H9 (cell line): ENCODE measurements around the gene RGL1. TPM values are rescaled to one million over a fixed set of nuclear protein-coding genes. Genes with fewer than 3 reads are reported as not detected.

ENCODE experiments used
- DNase-seq: peaks from one replicate; pipeline ENCODE4 v3.0.0-alpha.2; 2017
- H2AFZ ChIP-seq: one replicate; pipeline ENCODE4 v1.6.1; 2013; ENCODE audit warnings: mild to moderate bottlenecking, low read length, control low read depth, moderate library complexity
- H2AK5ac ChIP-seq: 2 replicates; pipeline ENCODE4 v1.6.1; 2013; ENCODE audit warnings: low read length, control low read depth, mixed read lengths; ENCODE audit not compliant: insufficient read length
- H2BK120ac ChIP-seq: one replicate; pipeline ENCODE4 v1.6.1; 2013; ENCODE audit warnings: low read depth, mild to moderate bottlenecking, low read length, control low read depth, inconsistent platforms; ENCODE audit not compliant: poor library complexity, severe bottlenecking
- H2BK12ac ChIP-seq: 2 replicates; pipeline ENCODE4 v1.6.1; 2013; ENCODE audit warnings: low read length, control low read depth, mixed read lengths, low read depth; ENCODE audit not compliant: insufficient read length
- H2BK15ac ChIP-seq: 2 replicates; pipeline ENCODE4 v1.6.1; 2013; ENCODE audit warnings: low read depth, low read length, control low read depth
- H2BK20ac ChIP-seq: one replicate; pipeline ENCODE4 v1.6.1; 2013; ENCODE audit warnings: low read depth, mild to moderate bottlenecking, low read length, control low read depth, inconsistent platforms; ENCODE audit not compliant: poor library complexity, severe bottlenecking
- H2BK5ac ChIP-seq: 2 replicates; pipeline ENCODE4 v1.6.1; 2013; ENCODE audit warnings: low read length, control low read depth, mixed read lengths; ENCODE audit not compliant: insufficient read length
- H3K14ac ChIP-seq: 2 replicates; pipeline ENCODE4 v1.6.1; 2013; ENCODE audit warnings: low read length, control low read depth; ENCODE audit not compliant: insufficient read depth
- H3K18ac ChIP-seq: 2 replicates; pipeline ENCODE4 v1.6.1; 2013; ENCODE audit warnings: low read depth, mild to moderate bottlenecking, mixed read lengths, low read length, control low read depth; ENCODE audit not compliant: insufficient read length
- H3K23ac ChIP-seq: 2 replicates; pipeline ENCODE4 v1.6.1; 2013; ENCODE audit warnings: low read length, control low read depth, mixed read lengths, low read depth; ENCODE audit not compliant: insufficient read length
- H3K23me2 ChIP-seq: 2 replicates; pipeline ENCODE4 v1.6.1; 2013; ENCODE audit warnings: low read depth, mild to moderate bottlenecking, mixed read lengths, low read length, control low read depth; ENCODE audit not compliant: insufficient read length, poor library complexity, severe bottlenecking
- H3K27ac ChIP-seq: 2 replicates; pipeline ENCODE4 v1.5.1; 2013; ENCODE audit warnings: low read length, control low read depth, mixed read lengths, low read depth; ENCODE audit not compliant: insufficient read length
- H3K27me3 ChIP-seq: 2 replicates; pipeline ENCODE4 v1.6.1; 2013; ENCODE audit warnings: low read length, control low read depth, inconsistent platforms; ENCODE audit not compliant: insufficient read depth
- H3K4ac ChIP-seq: 2 replicates; pipeline ENCODE4 v1.6.1; 2013; ENCODE audit warnings: low read depth, mild to moderate bottlenecking, control low read depth, inconsistent platforms, low read length, moderate library complexity
- H3K4me1 ChIP-seq: 2 replicates; pipeline ENCODE4 v1.6.1; 2013; ENCODE audit warnings: low read length, control low read depth, inconsistent platforms; ENCODE audit not compliant: insufficient read depth
- H3K4me2 ChIP-seq: 2 replicates; pipeline ENCODE4 v1.6.1; 2013; ENCODE audit warnings: low read length, control low read depth, mixed read lengths; ENCODE audit not compliant: insufficient read length, insufficient read depth
- H3K56ac ChIP-seq: 2 replicates; pipeline ENCODE4 v1.6.1; 2013; ENCODE audit warnings: low read depth, mild to moderate bottlenecking, mixed read lengths, low read length, control low read depth; ENCODE audit not compliant: insufficient read length
- H3K79me1 ChIP-seq: 2 replicates; pipeline ENCODE4 v1.6.1; 2013; ENCODE audit warnings: low read depth, mild to moderate bottlenecking, moderate library complexity, low read length, control low read depth, inconsistent platforms; ENCODE audit not compliant: insufficient read depth, poor library complexity, severe bottlenecking
- H3K79me2 ChIP-seq: 2 replicates; pipeline ENCODE4 v1.6.1; 2013; ENCODE audit warnings: low read length, control low read depth, inconsistent platforms; ENCODE audit not compliant: insufficient read depth
- H3K9ac ChIP-seq: 2 replicates; pipeline ENCODE4 v1.6.1; 2013; ENCODE audit warnings: low read length, control low read depth, mixed read lengths; ENCODE audit not compliant: insufficient read length; ENCODE audit errors: extremely low read depth
- H3K9me3 ChIP-seq: one replicate; pipeline ENCODE4 v1.6.1; 2013; ENCODE audit warnings: low read depth, low read length, inconsistent platforms; ENCODE audit not compliant: control insufficient read depth
- H3T11ph ChIP-seq: one replicate; pipeline ENCODE4 v1.6.1; 2013; ENCODE audit warnings: mild to moderate bottlenecking, low read length, control low read depth, inconsistent platforms
- H4K20me1 ChIP-seq: one replicate; pipeline ENCODE4 v1.6.1; 2013; ENCODE audit not compliant: control insufficient read depth, insufficient read length, insufficient read depth
- H4K5ac ChIP-seq: 2 replicates; pipeline ENCODE4 v1.6.1; 2013; ENCODE audit warnings: low read depth, mild to moderate bottlenecking, mixed read lengths, low read length, control low read depth; ENCODE audit not compliant: insufficient read length
- H4K8ac ChIP-seq: replicated peaks from 2 replicates; pipeline ENCODE4 v1.6.1; 2013; ENCODE audit warnings: low read length, control low read depth, mixed read lengths, low read depth; ENCODE audit not compliant: insufficient read length
- H4K91ac ChIP-seq: 2 replicates; pipeline ENCODE4 v1.6.1; 2013; ENCODE audit warnings: low read depth, mild to moderate bottlenecking, moderate library complexity, mixed read lengths, low read length, control low read depth; ENCODE audit not compliant: insufficient read length
- H3K27ac Mint-ChIP-seq, 3 experiments: 2 replicates in 2 of 3; 3 replicates in 1 of 3; pipeline ENCODE4 v1.8.0; 2020 to 2021; ENCODE audit warnings: mixed read lengths in 3 of 3, mild to moderate bottlenecking in 1 of 3, moderate library complexity in 1 of 3
- H3K27me3 Mint-ChIP-seq: 2 replicates; pipeline ENCODE4 v1.8.0; 2021; ENCODE audit warnings: low read depth, mild to moderate bottlenecking, moderate library complexity, mixed read lengths
- H3K36me3 Mint-ChIP-seq, 3 experiments: 2 replicates in 2 of 3; 3 replicates in 1 of 3; pipeline ENCODE4 v1.8.0; 2020 to 2021; ENCODE audit warnings: low read depth in 3 of 3, mixed read lengths in 3 of 3; ENCODE audit not compliant: insufficient read depth in 1 of 3
- H3K4me1 Mint-ChIP-seq, 2 experiments: 2 replicates each; pipeline ENCODE4 v1.8.0; 2020; ENCODE audit warnings: mixed read lengths in 2 of 2
- H3K4me3 Mint-ChIP-seq, 2 experiments: 2 replicates in 1 of 2; 3 replicates in 1 of 2; pipeline ENCODE4 v1.8.0; 2020 to 2021; ENCODE audit warnings: mild to moderate bottlenecking in 2 of 2, mixed read lengths in 2 of 2, moderate library complexity in 1 of 2
- H3K9me3 Mint-ChIP-seq, 2 experiments: 2 replicates in 1 of 2; 3 replicates in 1 of 2; pipeline ENCODE4 v1.8.0; 2020; ENCODE audit warnings: mild to moderate bottlenecking in 2 of 2, mixed read lengths in 2 of 2, moderate library complexity in 1 of 2
- CTCF ChIP-seq: fragments of 200-600 bp; sonication (generic); conservative IDR thresholded peaks from 3 replicates; pipeline ENCODE4 v1.8.0; 2021; ENCODE audit warnings: antibody characterized with exemption, mild to moderate bottlenecking
- WGBS: extraction: QIAGEN DNeasy Blood & Tissue Kit; methylation state at CpG from one replicate; pipeline ENCODE4 v1.1.7; 2013; ENCODE audit warnings: missing lambda C conversion rate, low lambda C conversion rate, mixed read lengths; ENCODE audit not compliant: insufficient read length; ENCODE audit errors: extremely low coverage; 5-methylcytosine and 5-hydroxymethylcytosine counted together
- total RNA-seq: library from RNA; stranded (reverse); gene quantifications from 2 replicates; pipeline ENCODE4 v1.2.1, GENCODE V29; 2021

The RGL1 gene
- total RNA-seq, 1 experiment from 2014 or later: 1.4 TPM

- H2BK15ac ChIP-seq: no peak overlapping the region
- H3K23ac ChIP-seq: no peak overlapping the region
- H3K4me1 Mint-ChIP-seq: peaks cover under 1% of the 10 kb centered on the region in 2 experiments; a peak in 3 of 4 replicates
- peaks cover 47% of the 10 kb centered on the region for H3K27me3 Mint-ChIP-seq
- H4K91ac ChIP-seq: no peak overlapping the region
- no peaks in the 10 kb centered on the region for H3K9me3 Mint-ChIP-seq
- no peaks in the 10 kb centered on the region for H3K9me3 ChIP-seq
- no peaks in the 10 kb centered on the region for H3K4me1 ChIP-seq
- H3K9ac ChIP-seq: no peak overlapping the region
- no peak for DNase-seq
- H2AFZ ChIP-seq: no peak overlapping the region
- H4K8ac ChIP-seq: no peak overlapping the region
- WGBS: no CpG with 5 or more reads among the region's 11 CpGs
- no peaks in the 10 kb centered on the region; the same call in 1 of the 2 replicates for H3K27me3 ChIP-seq
- H2AK5ac ChIP-seq: no peak overlapping the region
- H3K36me3 Mint-ChIP-seq: 0 out of 7 replicates have a peak, but pooled peaks cover 0 to 2% (median 0%) of the 10 kb centered on the region in 3 experiments
- no peaks in the 10 kb centered on the region for H3K23me2 ChIP-seq
- H3K27ac ChIP-seq: no peak overlapping the region
- H3T11ph ChIP-seq: no peak overlapping the region
- H3K79me2 ChIP-seq: no peaks in the 10 kb centered on the region
- no peak overlapping the region for H2BK20ac ChIP-seq
- no peak overlapping the region for H3K27ac Mint-ChIP-seq
- H2BK5ac ChIP-seq: no peak overlapping the region
- H2BK12ac ChIP-seq: no peak overlapping the region
- H4K5ac ChIP-seq: no peak overlapping the region
- no peak overlapping the region for H3K56ac ChIP-seq
- TF ChIP-seq CTCF: no peak
- H3K14ac ChIP-seq: no peak overlapping the region
- H3K4me3 Mint-ChIP-seq: no peak overlapping the region
- H3K4me2 ChIP-seq: no peak overlapping the region
- no peak overlapping the region for H3K18ac ChIP-seq
- H3K79me1 ChIP-seq: no peaks in the 10 kb centered on the region
- H2BK120ac ChIP-seq: no peak overlapping the region
- no peaks in the 10 kb centered on the region for H4K20me1 ChIP-seq
- no peak overlapping the region for H3K4ac ChIP-seq
These were observed 132.7 kb downstream of the RGL1 start for GRCh38 chr1:183937611-183938010.
